WTC11 (cell line): ENCODE data around the gene WNT3A. TPM values are rescaled to one million over a fixed set of nuclear protein-coding genes. Genes with fewer than 3 reads are reported as not detected.

Experiments used
- ATAC-seq: fragments of 200-7000 bp; cut with Tn5 transposase; 2 replicates; pipeline ENCODE4 v1.10.0; 2021; ENCODE audit warnings: mild to moderate bottlenecking, moderate library complexity
- CTCF ChIA-PET: fragments of 300-600 bp; sonication (Branson Sonifier 250); formaldehyde crosslinking; loops from one replicate; lab custom pipeline; 2021; ENCODE audit warnings: antibody characterized with exemption; lab: Charles Lee
- POLR2A ChIA-PET: fragments of 350-600 bp; sonication (Branson Sonifier 250); formaldehyde crosslinking; loops from one replicate; lab custom pipeline; 2021; ENCODE audit warnings: antibody characterized with exemption; lab: Charles Lee
- DNase-seq: peaks from one replicate; pipeline ENCODE4 v3.0.0; 2021; ENCODE audit warnings: low spot score
- H3K27ac Mint-ChIP-seq: 2 replicates; pipeline ENCODE4 v1.8.0; 2021; ENCODE audit warnings: mixed read lengths
- H3K27me3 Mint-ChIP-seq: 2 replicates; pipeline ENCODE4 v1.8.0; 2021; ENCODE audit warnings: low read depth, mild to moderate bottlenecking, moderate library complexity, mixed read lengths
- H3K36me3 Mint-ChIP-seq: 2 replicates; pipeline ENCODE4 v1.8.0; 2021; ENCODE audit warnings: mixed read lengths
- H3K4me1 Mint-ChIP-seq: 2 replicates; pipeline ENCODE4 v1.8.0; 2022; ENCODE audit warnings: mixed read lengths
- H3K4me3 Mint-ChIP-seq: 2 replicates; pipeline ENCODE4 v1.8.0; 2021; ENCODE audit warnings: mild to moderate bottlenecking, moderate library complexity, mixed read lengths
- H3K9me3 Mint-ChIP-seq: 2 replicates; pipeline ENCODE4 v1.8.0; 2021; ENCODE audit warnings: mixed read lengths
- ATF3 ChIP-seq: sonication (generic); formaldehyde crosslinking; conservative IDR thresholded peaks from 2 replicates; pipeline ENCODE4 v1.8.1; 2022; ENCODE audit warnings: mild to moderate bottlenecking, missing genetic modification reagents
- CBFB ChIP-seq: sonication (generic); formaldehyde crosslinking; IDR thresholded peaks from 2 replicates; pipeline ENCODE4 v1.8.1; 2022; ENCODE audit warnings: mild to moderate bottlenecking, low read depth, missing genetic modification reagents
- CTCF ChIP-seq: fragments of 200-600 bp; IDR thresholded peaks from 2 replicates; pipeline ENCODE4 v1.8.0; 2022; ENCODE audit warnings: antibody characterized with exemption
- ELF4 ChIP-seq: sonication (generic); formaldehyde crosslinking; IDR thresholded peaks from 2 replicates; pipeline ENCODE4 v1.8.1; 2022; ENCODE audit warnings: low read depth, mild to moderate bottlenecking, moderate library complexity, missing genetic modification reagents
- FOXK1 ChIP-seq: sonication (generic); formaldehyde crosslinking; IDR thresholded peaks from 2 replicates; pipeline ENCODE4 v1.8.0; 2022; ENCODE audit warnings: mild to moderate bottlenecking, moderate library complexity, missing genetic modification reagents
- GTF2I ChIP-seq: fragments of 250-450 bp; sonication (Bioruptor Pico); conservative IDR thresholded peaks from 2 replicates; pipeline ENCODE4 v1.4.0; 2021; ENCODE audit warnings: mild to moderate bottlenecking
- KAT7 ChIP-seq: sonication (generic); formaldehyde crosslinking; IDR thresholded peaks from 2 replicates; pipeline ENCODE4 v1.8.1; 2023; ENCODE audit warnings: missing genetic modification reagents, mild to moderate bottlenecking, borderline replicate concordance
- NFE2L1 ChIP-seq: sonication (generic); formaldehyde crosslinking; IDR thresholded peaks from 2 replicates; pipeline ENCODE4 v1.8.1; 2023; ENCODE audit warnings: missing genetic modification reagents
- NR3C1 ChIP-seq: sonication (generic); formaldehyde crosslinking; conservative IDR thresholded peaks from 2 replicates; pipeline ENCODE4 v1.8.1; 2023; ENCODE audit warnings: low read depth, mild to moderate bottlenecking, missing genetic modification reagents
- OVOL2 ChIP-seq: fragments of 250-450 bp; sonication (Bioruptor Pico); IDR thresholded peaks from 2 replicates; pipeline ENCODE4 v1.9.0; 2021; ENCODE audit warnings: mild to moderate bottlenecking, borderline replicate concordance
- RELA ChIP-seq: sonication (generic); formaldehyde crosslinking; IDR thresholded peaks from 2 replicates; pipeline ENCODE4 v1.8.1; 2022; ENCODE audit warnings: missing genetic modification reagents, mild to moderate bottlenecking, borderline replicate concordance
- ZNF219 ChIP-seq: sonication (generic); formaldehyde crosslinking; IDR thresholded peaks from 2 replicates; pipeline ENCODE4 v1.8.0; 2023; ENCODE audit warnings: missing genetic modification reagents, mild to moderate bottlenecking, borderline replicate concordance
- ZNF317 ChIP-seq: sonication (generic); formaldehyde crosslinking; IDR thresholded peaks from 2 replicates; pipeline ENCODE4 v1.8.1; 2023; ENCODE audit warnings: low read depth, mild to moderate bottlenecking, moderate library complexity, missing genetic modification reagents, borderline replicate concordance
- ZNF396 ChIP-seq: fragments of 250-450 bp; sonication (Bioruptor Pico); IDR thresholded peaks from 2 replicates; pipeline ENCODE4 v1.8.0; 2021; ENCODE audit warnings: mild to moderate bottlenecking, moderate library complexity, borderline replicate concordance
- total RNA-seq: library from RNA; stranded (reverse); gene quantifications from 3 replicates; pipeline ENCODE4 v1.2.3, GENCODE V29; 2021
- TF ChIP-seq, protein P1 (sequence below): sonication (generic); formaldehyde crosslinking; IDR thresholded peaks from 2 replicates; pipeline ENCODE4 v1.8.1; 2023; ENCODE audit warnings: mild to moderate bottlenecking, missing genetic modification reagents, moderate library complexity
- TF ChIP-seq, protein P2 (sequence below): sonication (generic); formaldehyde crosslinking; IDR thresholded peaks from 2 replicates; pipeline ENCODE4 v1.8.0; 2023; ENCODE audit warnings: mild to moderate bottlenecking, missing genetic modification reagents
- TF ChIP-seq, protein P3 (sequence below): fragments of 250-450 bp; sonication (Bioruptor Pico); conservative IDR thresholded peaks from 2 replicates; pipeline ENCODE4 v1.9.0; 2021; ENCODE audit warnings: mild to moderate bottlenecking

Gene WNT3A
- total RNA-seq, 1 experiment from 2014 or later, result 0.17 TPM

- CTCF ChIA-PET, result interaction anchor here (0.7 kb wide), 1 partner anchor 84 kb away, joined by 3 read pairs; no protein-coding TSS in a partner anchor
- Mint-ChIP-seq H3K9me3 (no peaks in the 10 kb centered on the region), H3K27me3 (no peaks in the 10 kb centered on the region), H3K4me3 (no peak overlapping the region), H3K36me3 (peaks cover 24% of the 10 kb centered on the region), H3K4me1 (peaks cover 42% of the 10 kb centered on the region), H3K27ac (peak overlapping the region; percentile 57; the same call in 1 of the 2 replicates)
- DNase-seq (no peak), ATAC-seq (no peak)
- TF ChIP-seq CBFB (CRISPR knock-in tag), result no peak
- TF ChIP-seq ATF3, result no peak
- no peak for TF ChIP-seq ELF4 (CRISPR knock-in tag)
- no peak for TF ChIP-seq CTCF
- TF ChIP-seq, protein P1, sequence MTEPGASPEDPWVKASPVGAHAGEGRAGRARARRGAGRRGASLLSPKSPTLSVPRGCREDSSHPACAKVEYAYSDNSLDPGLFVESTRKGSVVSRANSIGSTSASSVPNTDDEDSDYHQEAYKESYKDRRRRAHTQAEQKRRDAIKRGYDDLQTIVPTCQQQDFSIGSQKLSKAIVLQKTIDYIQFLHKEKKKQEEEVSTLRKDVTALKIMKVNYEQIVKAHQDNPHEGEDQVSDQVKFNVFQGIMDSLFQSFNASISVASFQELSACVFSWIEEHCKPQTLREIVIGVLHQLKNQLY (CRISPR knock-in tag), result no peak
- TF ChIP-seq RELA (CRISPR knock-in tag), result no peak
- TF ChIP-seq, protein P2, sequence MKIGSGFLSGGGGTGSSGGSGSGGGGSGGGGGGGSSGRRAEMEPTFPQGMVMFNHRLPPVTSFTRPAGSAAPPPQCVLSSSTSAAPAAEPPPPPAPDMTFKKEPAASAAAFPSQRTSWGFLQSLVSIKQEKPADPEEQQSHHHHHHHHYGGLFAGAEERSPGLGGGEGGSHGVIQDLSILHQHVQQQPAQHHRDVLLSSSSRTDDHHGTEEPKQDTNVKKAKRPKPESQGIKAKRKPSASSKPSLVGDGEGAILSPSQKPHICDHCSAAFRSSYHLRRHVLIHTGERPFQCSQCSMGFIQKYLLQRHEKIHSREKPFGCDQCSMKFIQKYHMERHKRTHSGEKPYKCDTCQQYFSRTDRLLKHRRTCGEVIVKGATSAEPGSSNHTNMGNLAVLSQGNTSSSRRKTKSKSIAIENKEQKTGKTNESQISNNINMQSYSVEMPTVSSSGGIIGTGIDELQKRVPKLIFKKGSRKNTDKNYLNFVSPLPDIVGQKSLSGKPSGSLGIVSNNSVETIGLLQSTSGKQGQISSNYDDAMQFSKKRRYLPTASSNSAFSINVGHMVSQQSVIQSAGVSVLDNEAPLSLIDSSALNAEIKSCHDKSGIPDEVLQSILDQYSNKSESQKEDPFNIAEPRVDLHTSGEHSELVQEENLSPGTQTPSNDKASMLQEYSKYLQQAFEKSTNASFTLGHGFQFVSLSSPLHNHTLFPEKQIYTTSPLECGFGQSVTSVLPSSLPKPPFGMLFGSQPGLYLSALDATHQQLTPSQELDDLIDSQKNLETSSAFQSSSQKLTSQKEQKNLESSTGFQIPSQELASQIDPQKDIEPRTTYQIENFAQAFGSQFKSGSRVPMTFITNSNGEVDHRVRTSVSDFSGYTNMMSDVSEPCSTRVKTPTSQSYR (CRISPR knock-in tag), result no peak
- no peak for TF ChIP-seq GTF2I
- no peak for TF ChIP-seq ZNF219 (CRISPR knock-in tag)
- POLR2A ChIA-PET, result no interaction called here
Observed at GRCh38 chr1:228088586-228089498, 82.0 kb downstream of the WNT3A start.

DNA sequence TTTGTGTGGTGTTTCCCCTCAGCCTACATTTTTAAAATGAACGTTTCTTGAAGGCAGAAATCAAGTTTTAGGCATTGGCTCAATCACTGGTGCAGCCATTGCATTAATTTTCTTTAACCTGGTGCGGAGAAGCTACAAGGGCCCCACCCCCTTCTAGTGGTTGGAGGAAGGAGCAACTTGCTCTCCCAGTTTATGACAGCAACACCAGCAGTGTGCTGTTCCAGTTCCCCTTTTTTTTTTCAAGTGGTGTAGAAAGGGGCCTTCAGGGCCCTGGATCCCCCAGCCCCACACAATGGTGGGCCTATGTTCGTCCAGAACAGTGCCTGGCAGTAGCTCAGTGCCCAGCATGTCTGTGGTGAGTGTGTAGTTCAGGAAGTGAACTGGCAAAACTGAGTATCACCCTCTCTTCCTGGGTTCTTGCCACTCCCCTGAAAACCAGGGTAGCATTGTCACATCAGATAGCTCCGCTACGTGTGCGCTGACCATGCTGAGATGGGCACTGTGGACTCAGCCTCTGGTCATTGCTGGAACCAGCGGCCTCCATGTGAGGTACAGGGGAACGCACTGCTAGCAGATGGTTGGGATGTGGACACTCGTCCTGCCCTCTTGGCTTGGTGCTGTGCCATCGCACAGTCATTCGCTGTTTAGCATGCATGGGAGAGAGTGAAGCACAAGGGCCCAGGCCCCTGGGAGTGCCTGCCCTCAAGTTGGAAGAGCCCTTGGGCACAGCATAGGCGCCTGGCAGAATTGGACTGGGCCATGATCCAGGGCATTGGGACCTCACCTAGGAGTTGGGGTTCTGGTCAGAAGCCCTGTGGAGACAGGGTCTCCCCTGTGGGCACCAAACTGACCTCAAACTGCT is 83.0 kb downstream of the WNT3A start:
- TF ChIP-seq, protein P3, sequence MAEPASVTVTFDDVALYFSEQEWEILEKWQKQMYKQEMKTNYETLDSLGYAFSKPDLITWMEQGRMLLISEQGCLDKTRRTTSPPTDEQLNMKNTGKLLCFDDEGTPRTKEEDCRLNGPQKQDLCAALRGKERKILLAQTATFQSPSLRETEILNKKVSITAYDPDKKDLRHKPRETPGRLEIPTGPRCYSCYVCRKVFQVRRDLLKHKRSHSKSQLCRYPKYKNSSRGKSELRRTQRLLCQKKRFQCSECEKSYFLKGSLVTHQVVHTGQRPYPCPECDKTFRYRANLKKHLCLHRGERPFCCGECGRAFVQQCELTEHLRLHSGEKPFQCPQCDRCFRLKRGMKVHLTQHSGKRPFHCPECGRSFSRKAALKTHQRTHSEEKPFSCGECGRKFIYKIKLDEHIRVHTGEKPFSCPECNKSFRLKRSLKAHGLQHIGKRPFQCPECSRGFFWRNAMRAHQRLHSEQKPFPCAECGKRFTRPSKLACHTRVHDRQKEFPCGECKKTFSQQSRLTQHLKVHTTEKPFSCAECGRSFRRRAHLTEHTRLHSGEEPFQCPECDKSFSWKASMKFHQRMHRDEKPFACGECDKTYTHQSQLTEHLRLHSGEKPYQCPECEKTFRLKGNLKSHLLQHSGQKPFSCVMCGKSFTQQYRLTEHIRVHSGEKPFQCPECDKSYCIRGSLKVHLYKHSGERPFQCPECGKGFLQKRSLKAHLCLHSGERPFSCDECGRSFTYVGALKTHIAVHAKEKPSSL (CRISPR knock-in tag), result no peak
- TF ChIP-seq ZNF317 (CRISPR knock-in tag) (no peak), NFE2L1 (CRISPR knock-in tag) (no peak), FOXK1 (CRISPR knock-in tag) (no peak), NR3C1 (CRISPR knock-in tag) (no peak), ATF3 (no peak), KAT7 (no peak), OVOL2 (CRISPR knock-in tag) (no peak), ZNF396 (CRISPR knock-in tag) (no peak)
- DNase-seq (no peak), ATAC-seq (no peak)
- CTCF ChIA-PET, result interaction anchor here (0.7 to 1.3 kb wide), 2 partner anchors 85 kb away, joined by 3 to 6 read pairs; no protein-coding TSS in a partner anchor
- no peak overlapping the region for H3K4me3 Mint-ChIP-seq
- peaks cover 7% of the 10 kb centered on the region for H3K9me3 Mint-ChIP-seq
- POLR2A ChIA-PET, result no interaction called here
- H3K4me1 Mint-ChIP-seq, result peaks cover 33% of the 10 kb centered on the region
- H3K36me3 Mint-ChIP-seq, result peaks cover 28% of the 10 kb centered on the region
- H3K27ac Mint-ChIP-seq, result no peak overlapping the region; the same call in 1 of the 2 replicates
- H3K27me3 Mint-ChIP-seq, result no peaks in the 10 kb centered on the region
